RPMI8226 (cell line): ENCODE data around the gene ZNF438.

Experiments used
- DNase-seq: peaks from one replicate; pipeline ENCODE4 v3.0.0-alpha.2; 2015

The ZNF438 gene

GRCh38 chr10:30873411-30873810, 158.3 kb downstream of the ZNF438 start:
- DNase-seq = no peak

GRCh38 chr10:30870896-30871295, 160.8 kb downstream of the ZNF438 start:
- no peak for DNase-seq

- no peak for DNase-seq
Observed at GRCh38 chr10:30869566-30869965, 162.1 kb downstream of the ZNF438 start.

GRCh38 chr10:30868611-30869010, 163.1 kb downstream of the ZNF438 start:
- no peak for DNase-seq

GRCh38 chr10:30866896-30867295, 164.8 kb downstream of the ZNF438 start:
- no peak for DNase-seq

- no peak for DNase-seq
Observed at GRCh38 chr10:30865141-30865926, 166.3 kb downstream of the ZNF438 start.

GRCh38 chr10:30863516-30864210, 168.0 kb downstream of the ZNF438 start:
- DNase-seq = no peak

- no peak for DNase-seq
Observed at GRCh38 chr10:30862486-30862885, 169.2 kb downstream of the ZNF438 start.

- no peak for DNase-seq
Observed at GRCh38 chr10:30861976-30862375, 169.7 kb downstream of the ZNF438 start.

- DNase-seq = no peak
Observed at GRCh38 chr10:30861221-30861620, 170.4 kb downstream of the ZNF438 start.

- DNase-seq = no peak
Observed at GRCh38 chr10:30858499-30858898, 173.2 kb downstream of the ZNF438 start.

- no peak for DNase-seq
Observed at GRCh38 chr10:30857803-30858202, 173.9 kb downstream of the ZNF438 start.

- DNase-seq = no peak
Observed at GRCh38 chr10:30855131-30855530, 176.5 kb downstream of the ZNF438 start.

- no peak for DNase-seq
Observed at GRCh38 chr10:30854656-30855055, 177.0 kb downstream of the ZNF438 start.

GRCh38 chr10:30853066-30853465, 178.6 kb downstream of the ZNF438 start:
- no peak for DNase-seq

GRCh38 chr10:30850776-30851175, 180.9 kb downstream of the ZNF438 start:
- DNase-seq = no peak

- DNase-seq = no peak
Observed at GRCh38 chr10:30849231-30850035, 182.2 kb downstream of the ZNF438 start.

GRCh38 chr10:30848396-30849032, 183.2 kb downstream of the ZNF438 start:
- DNase-seq = no peak

- DNase-seq = no peak
Observed at GRCh38 chr10:30847642-30848041, 184.0 kb downstream of the ZNF438 start.

GRCh38 chr10:30847199-30847598, 184.5 kb downstream of the ZNF438 start:
- DNase-seq = no peak

- DNase-seq = no peak
Observed at GRCh38 chr10:30846710-30847109, 185.0 kb downstream of the ZNF438 start.

GRCh38 chr10:30842894-30843293, 188.8 kb downstream of the ZNF438 start:
- DNase-seq = no peak

GRCh38 chr10:30842185-30842584, 189.5 kb downstream of the ZNF438 start:
- no peak for DNase-seq
